Parathyroid adenoma (tissue), 2 donors: ENCODE data around the gene CYP2A13.
"Not testable (repeated sequence)": the region's sequence is repeated elsewhere in the genome, so short reads cannot be mapped to it uniquely, and the experiment has no call there.

Source experiments
- H2AFZ ChIP-seq: fragments of 300-600 bp; sonication (generic); one replicate; pipeline ENCODE4 v1.7.0; 2017; ENCODE audit warnings: antibody characterized with exemption, mild to moderate bottlenecking
- H3K27ac ChIP-seq: fragments of 300-600 bp; sonication (generic); one replicate; pipeline ENCODE4 v1.7.0; 2017
- H3K27me3 ChIP-seq: fragments of 300-600 bp; sonication (generic); one replicate; pipeline ENCODE4 v1.7.0; 2017; ENCODE audit warnings: low read length; ENCODE audit not compliant: control insufficient read depth, insufficient read depth
- H3K36me3 ChIP-seq: fragments of 300-600 bp; sonication (generic); one replicate; pipeline ENCODE4 v1.7.0; 2017; ENCODE audit warnings: low read length; ENCODE audit not compliant: control insufficient read depth, insufficient read depth
- H3K4me1 ChIP-seq: fragments of 300-600 bp; sonication (generic); one replicate; pipeline ENCODE4 v1.7.0; 2017; ENCODE audit warnings: control low read depth
- H3K4me2 ChIP-seq: fragments of 300-600 bp; sonication (generic); one replicate; pipeline ENCODE4 v1.7.0; 2017; ENCODE audit warnings: low read length
- H3K4me3 ChIP-seq: fragments of 300-600 bp; sonication (generic); one replicate; pipeline ENCODE4 v1.7.0; 2017; ENCODE audit warnings: low read depth, low read length
- H3K79me2 ChIP-seq: fragments of 300-600 bp; sonication (generic); one replicate; pipeline ENCODE4 v1.7.0; 2017; ENCODE audit warnings: control low read depth
- H3K9ac ChIP-seq: fragments of 300-600 bp; sonication (generic); one replicate; pipeline ENCODE4 v1.7.0; 2017; ENCODE audit warnings: mild to moderate bottlenecking
- H3K9me3 ChIP-seq: fragments of 300-600 bp; sonication (generic); one replicate; pipeline ENCODE4 v1.7.0; 2017; ENCODE audit warnings: low read length; ENCODE audit not compliant: control insufficient read depth
- CTCF ChIP-seq: fragments of 300-600 bp; sonication (generic); IDR thresholded peaks from one replicate; pipeline ENCODE4 v1.7.0; 2017; ENCODE audit warnings: antibody characterized with exemption, mild to moderate bottlenecking
- donor health status: primary hyperparathyroidism.

Gene CYP2A13

GRCh38 chr19:41127801-41128300 lies 39.6 kb downstream of the CYP2A13 start:
- not testable (repeated sequence) for H3K9ac ChIP-seq, H3K9me3 ChIP-seq, H3K27ac ChIP-seq, H3K36me3 ChIP-seq, H3K27me3 ChIP-seq, H3K4me3 ChIP-seq, H3K79me2 ChIP-seq, H3K4me1 ChIP-seq
- Histone ChIP-seq H3K4me2 (peak overlapping the region; percentile 53), H2AFZ (peak overlapping the region; percentile 45)
- peak; percentile 33 for TF ChIP-seq CTCF

GRCh38 chr19:41128692-41129091 lies 40.4 kb downstream of the CYP2A13 start:
- TF ChIP-seq CTCF, result no peak
- no peaks in the 10 kb centered on the region for H3K36me3 ChIP-seq
- no peak overlapping the region for H3K27ac ChIP-seq
- no peaks in the 10 kb centered on the region for H3K27me3 ChIP-seq
- H3K9ac ChIP-seq, result no peak overlapping the region
- no peaks in the 10 kb centered on the region for H3K4me1 ChIP-seq
- no peak overlapping the region for H2AFZ ChIP-seq
- H3K4me3 ChIP-seq, result no peak overlapping the region
- no peaks in the 10 kb centered on the region for H3K9me3 ChIP-seq
- no peak overlapping the region for H3K4me2 ChIP-seq
- no peaks in the 10 kb centered on the region for H3K79me2 ChIP-seq

GRCh38 chr19:41131186-41131585 lies 42.9 kb downstream of the CYP2A13 start:
- no peaks in the 10 kb centered on the region for H3K4me1 ChIP-seq
- H2AFZ ChIP-seq, result no peak overlapping the region
- no peaks in the 10 kb centered on the region for H3K27me3 ChIP-seq
- no peak for TF ChIP-seq CTCF
- no peak overlapping the region for H3K27ac ChIP-seq
- H3K79me2 ChIP-seq, result no peaks in the 10 kb centered on the region
- H3K4me3 ChIP-seq, result no peak overlapping the region
- no peak overlapping the region for H3K4me2 ChIP-seq
- no peaks in the 10 kb centered on the region for H3K36me3 ChIP-seq
- H3K9ac ChIP-seq, result no peak overlapping the region
- no peaks in the 10 kb centered on the region for H3K9me3 ChIP-seq

- Histone ChIP-seq H3K79me2 (no peaks in the 10 kb centered on the region), H3K27ac (no peak overlapping the region), H3K9ac (no peak overlapping the region), H3K4me2 (no peak overlapping the region), H3K4me1 (no peaks in the 10 kb centered on the region), H3K4me3 (no peak overlapping the region), H3K9me3 (no peaks in the 10 kb centered on the region), H3K27me3 (no peaks in the 10 kb centered on the region), H3K36me3 (no peaks in the 10 kb centered on the region), H2AFZ (no peak overlapping the region)
- TF ChIP-seq CTCF, result no peak
Observed at GRCh38 chr19:41133260-41133659, 45.0 kb downstream of the CYP2A13 start.

- Histone ChIP-seq H3K9me3 (no peaks in the 10 kb centered on the region), H3K4me2 (no peak overlapping the region), H3K4me1 (no peaks in the 10 kb centered on the region), H3K27ac (no peak overlapping the region), H3K9ac (no peak overlapping the region), H3K27me3 (no peaks in the 10 kb centered on the region), H3K36me3 (no peaks in the 10 kb centered on the region), H2AFZ (no peak overlapping the region), H3K4me3 (no peak overlapping the region), H3K79me2 (no peaks in the 10 kb centered on the region)
- TF ChIP-seq CTCF, result no peak
Observed at GRCh38 chr19:41134616-41135015, 46.4 kb downstream of the CYP2A13 start.

DNA sequence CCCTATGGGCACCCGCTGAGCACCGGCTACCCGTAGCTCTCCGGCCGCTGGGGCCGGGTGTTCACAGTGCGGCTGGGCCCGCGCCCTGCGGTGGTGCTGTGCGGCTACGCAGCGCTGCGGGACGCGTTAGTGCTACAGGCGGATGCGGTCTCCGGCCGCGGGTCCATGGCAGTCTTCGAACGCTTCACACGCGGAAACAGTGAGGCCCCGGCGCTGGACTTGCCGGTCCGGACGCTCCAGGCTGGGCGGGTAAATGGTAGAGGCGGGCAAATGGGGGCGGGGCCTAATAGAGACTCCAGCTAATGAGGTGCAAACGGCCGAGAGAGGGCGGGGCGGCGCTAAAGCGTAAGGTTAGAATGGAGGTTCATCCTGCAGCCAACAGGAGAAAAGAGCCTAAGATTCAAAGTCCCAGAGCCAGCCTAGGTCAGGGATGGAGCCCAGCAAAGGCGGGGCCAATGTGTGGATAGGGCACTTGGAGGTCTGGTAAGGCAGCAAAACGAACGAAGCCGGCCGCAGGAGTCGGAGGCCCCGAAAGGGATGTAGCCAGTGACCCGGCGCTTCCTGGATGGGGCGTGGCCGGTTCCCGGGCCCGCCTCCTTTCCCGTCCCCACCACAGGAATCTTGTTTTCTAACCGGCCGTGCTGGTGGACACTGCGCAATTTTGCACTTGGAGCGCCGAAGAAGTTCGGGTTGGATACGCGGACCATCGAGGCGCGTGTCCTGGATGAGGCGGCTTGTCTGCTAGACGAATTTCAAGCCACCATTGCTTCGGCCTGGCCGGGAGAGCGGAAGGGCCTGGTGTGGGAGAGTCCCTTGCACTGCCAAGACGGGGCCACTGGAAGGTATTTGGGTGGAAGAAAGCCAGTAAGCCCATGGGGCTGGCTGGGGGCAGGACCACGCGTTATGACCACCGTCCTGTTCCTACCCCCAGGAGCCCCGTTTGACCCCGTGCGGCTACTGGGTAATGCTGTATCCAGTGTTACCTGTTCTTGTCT lies 47.4 kb downstream of the CYP2A13 start:
- not testable (repeated sequence) for H3K9ac ChIP-seq, H3K36me3 ChIP-seq, H3K27ac ChIP-seq, H3K79me2 ChIP-seq, H3K9me3 ChIP-seq, H3K4me1 ChIP-seq, H3K27me3 ChIP-seq
- H3K4me3 ChIP-seq, result peak overlapping the region; percentile 16
- peak overlapping the region; percentile 45 for H2AFZ ChIP-seq
- H3K4me2 ChIP-seq, result peak overlapping the region; percentile 47
